Measurements from ENCODE around the gene MMP23B. TPM values are rescaled to one million over a fixed set of nuclear protein-coding genes. Genes with fewer than 3 reads are reported as not detected.

Gene MMP23B
- total and polyA plus RNA-seq, 2 experiments from 2014 or later: 73.4 to 136 TPM

DNA sequence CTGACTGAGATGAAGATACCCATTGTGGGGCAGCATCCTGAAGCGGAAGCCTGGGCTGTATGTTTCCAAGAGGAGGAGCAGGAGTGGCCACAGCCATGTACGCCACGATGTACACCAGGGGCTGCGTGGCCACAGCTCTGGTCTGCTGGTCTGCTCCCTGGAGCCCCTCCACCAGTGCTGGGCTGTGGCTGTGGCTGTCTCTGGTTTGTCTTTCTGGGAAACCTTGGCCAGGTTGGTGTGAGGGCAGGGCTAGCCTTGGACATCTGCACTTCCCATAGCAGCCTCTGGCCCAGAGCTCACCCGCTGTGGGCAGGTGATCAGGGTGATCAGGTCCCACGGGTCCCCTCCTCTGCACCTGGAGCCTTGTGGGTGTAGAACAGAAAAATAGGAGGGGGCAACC, 14.0 kb upstream of the MMP23B start:
- Histone ChIP-seq H3K27ac (no peak overlapping the region), H2AFZ (no peak overlapping the region), H3K79me2 (peaks cover 50% of the 10 kb centered on the region), H3K9me3 (ENCODE audit: low read depth) (no peaks in the 10 kb centered on the region), H3K36me3 (replicated peaks; ENCODE audit: insufficient read depth, low read depth) (no peaks in the 10 kb centered on the region), H4K20me1 (ENCODE audit: insufficient read depth, poor library complexity, severe bottlenecking) (peaks cover 14% of the 10 kb centered on the region), H3K27me3 (no peaks in the 10 kb centered on the region), H3K4me2 (no peak overlapping the region), H3K9me2 (replicated peaks; ENCODE audit: insufficient read depth) (no peaks in the 10 kb centered on the region), H3K4me1 (ENCODE audit: insufficient read depth) (peaks cover 19% of the 10 kb centered on the region), H3K4me3 (no peak overlapping the region)
- no peak for TF ChIP-seq EZH2 (IDR thresholded peaks at IDR 0.05; ENCODE audit: borderline replicate concordance)
- no peak for TF ChIP-seq CTCF (IDR thresholded peaks at IDR 0.05; ENCODE audit: poor library complexity)
- no peak for TF ChIP-seq EZH2phosphoT487 (IDR thresholded peaks at IDR 0.05; ENCODE audit: low read depth, severe bottlenecking, unreplicated experiment)
- no peak for DNase-seq (ENCODE audit: low spot score)
- 98% methylated on average over 6 of the region's 6 CpGs for WGBS (ENCODE audit: low lambda C conversion rate, missing lambda C conversion rate)

GRCh38 chr1:1618396-1619068, 13.4 kb upstream of the MMP23B start:
- peaks cover 14% of the 10 kb centered on the region for H4K20me1 ChIP-seq (ENCODE audit: insufficient read depth, poor library complexity, severe bottlenecking)
- H2AFZ ChIP-seq: no peak overlapping the region
- no peaks in the 10 kb centered on the region for H3K27me3 ChIP-seq
- TF ChIP-seq CTCF (IDR thresholded peaks at IDR 0.05; ENCODE audit: poor library complexity): no peak
- no peak for TF ChIP-seq EZH2phosphoT487 (IDR thresholded peaks at IDR 0.05; ENCODE audit: low read depth, severe bottlenecking, unreplicated experiment)
- no peak for TF ChIP-seq EZH2 (IDR thresholded peaks at IDR 0.05; ENCODE audit: borderline replicate concordance)
- H3K27ac ChIP-seq: no peak overlapping the region
- no peaks in the 10 kb centered on the region for H3K9me3 ChIP-seq (ENCODE audit: low read depth)
- H3K36me3 ChIP-seq (replicated peaks; ENCODE audit: insufficient read depth, low read depth): no peaks in the 10 kb centered on the region
- H3K4me3 ChIP-seq: no peak overlapping the region
- H3K9me2 ChIP-seq (replicated peaks; ENCODE audit: insufficient read depth): no peaks in the 10 kb centered on the region
- peaks cover 44% of the 10 kb centered on the region for H3K79me2 ChIP-seq
- peaks cover 15% of the 10 kb centered on the region for H3K4me1 ChIP-seq (ENCODE audit: insufficient read depth)
- no peak overlapping the region for H3K4me2 ChIP-seq
- no peak for DNase-seq (ENCODE audit: low spot score)
- 97% methylated on average over 9 of the region's 9 CpGs for WGBS (ENCODE audit: low lambda C conversion rate, missing lambda C conversion rate)

DNA sequence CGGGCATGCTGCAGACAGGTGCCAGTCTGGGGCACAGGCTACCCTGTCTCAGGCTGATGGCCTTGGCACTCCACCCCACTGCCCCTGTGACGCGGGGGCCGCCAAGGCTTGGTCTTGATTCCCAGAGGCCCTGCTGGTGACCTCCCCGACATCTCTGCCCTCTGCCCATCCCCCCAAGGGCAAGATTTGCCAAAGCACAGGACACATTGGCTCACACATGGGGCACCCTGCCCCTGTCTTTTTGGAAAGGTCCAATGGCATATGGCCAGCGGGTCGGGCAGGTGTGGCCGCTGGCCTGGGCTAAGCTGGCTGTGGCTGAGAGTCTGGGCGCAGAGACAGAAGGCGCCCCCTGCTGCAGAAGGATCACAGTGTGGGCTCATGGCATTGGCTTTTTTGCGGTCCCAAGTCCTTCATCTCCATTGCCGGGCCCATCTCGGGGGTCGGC, 12.0 kb upstream of the MMP23B start:
- DNase-seq (ENCODE audit: low spot score): no peak
- TF ChIP-seq EZH2phosphoT487 (IDR thresholded peaks at IDR 0.05; ENCODE audit: low read depth, severe bottlenecking, unreplicated experiment) (no peak), EZH2 (IDR thresholded peaks at IDR 0.05; ENCODE audit: borderline replicate concordance) (no peak), CTCF (IDR thresholded peaks at IDR 0.05; ENCODE audit: poor library complexity) (no peak)
- H3K36me3 ChIP-seq (replicated peaks; ENCODE audit: insufficient read depth, low read depth): no peaks in the 10 kb centered on the region

More for the DNA sequence above, 12.0 kb upstream of the MMP23B start:
- Histone ChIP-seq H3K9me3 (ENCODE audit: low read depth) (no peaks in the 10 kb centered on the region), H3K27me3 (no peaks in the 10 kb centered on the region), H3K4me2 (no peak overlapping the region), H3K79me2 (peaks cover 37% of the 10 kb centered on the region), H2AFZ (no peak overlapping the region), H4K20me1 (ENCODE audit: insufficient read depth, poor library complexity, severe bottlenecking) (peaks cover 8% of the 10 kb centered on the region), H3K9me2 (replicated peaks; ENCODE audit: insufficient read depth) (no peaks in the 10 kb centered on the region), H3K4me3 (no peak overlapping the region), H3K27ac (no peak overlapping the region), H3K4me1 (ENCODE audit: insufficient read depth) (peaks cover 9% of the 10 kb centered on the region)
- WGBS (ENCODE audit: low lambda C conversion rate, missing lambda C conversion rate): 81% methylated on average over 14 of the region's 14 CpGs
